ENCODE data around the gene KCNQ1. TPM values are rescaled to one million over a fixed set of nuclear protein-coding genes. Genes with fewer than 3 reads are reported as not detected.

The KCNQ1 gene
- polyA plus RNA-seq, 1 donor from 2014 or later: not detected

- H3K9ac ChIP-seq (ENCODE audit: low read length): no peak overlapping the region
- no peaks in the 10 kb centered on the region for H3K9me3 ChIP-seq (ENCODE audit: low read length)
- no peak overlapping the region for H3K4me2 ChIP-seq (ENCODE audit: low read length)
- H3K27me3 ChIP-seq (ENCODE audit: insufficient read depth, low read depth, low read length): no peaks in the 10 kb centered on the region
- H3F3A ChIP-seq (ENCODE audit: insufficient read depth, low read length, poor library complexity, severe bottlenecking): no peaks in the 10 kb centered on the region
- no peak overlapping the region for H3K27ac ChIP-seq (ENCODE audit: low read length)
- no peaks in the 10 kb centered on the region for H3K9me2 ChIP-seq (ENCODE audit: insufficient read depth, low read length)
- H2AFZ ChIP-seq (ENCODE audit: low read depth, low read length): no peak overlapping the region
- H3K79me2 ChIP-seq (replicated peaks; ENCODE audit: insufficient read depth, low read length): no peaks in the 10 kb centered on the region
- no peak overlapping the region for H3K4me3 ChIP-seq (ENCODE audit: low read length)
- H4K20me1 ChIP-seq (ENCODE audit: insufficient read depth): no peaks in the 10 kb centered on the region
- TF ChIP-seq POLR2AphosphoS5 (IDR thresholded peaks at IDR 0.05) (no peak), MXI1 (conservative IDR thresholded peaks at IDR 0.05; ENCODE audit: poor library complexity, severe bottlenecking) (no peak), EP300 (conservative IDR thresholded peaks at IDR 0.05; ENCODE audit: poor library complexity, severe bottlenecking) (no peak), REST (IDR thresholded peaks at IDR 0.05; ENCODE audit: borderline replicate concordance) (no peak), CTCF (IDR thresholded peaks at IDR 0.05; ENCODE audit: poor library complexity, severe bottlenecking) (no peak), EZH2 (IDR thresholded peaks at IDR 0.05; ENCODE audit: borderline replicate concordance, insufficient read depth, low read length, poor library complexity, severe bottlenecking) (no peak), RAD21 (conservative IDR thresholded peaks at IDR 0.05) (no peak), SMC3 (conservative IDR thresholded peaks at IDR 0.05; ENCODE audit: poor library complexity) (no peak), TAF1 (IDR thresholded peaks at IDR 0.05; ENCODE audit: low read depth) (no peak)
- no peaks in the 10 kb centered on the region for H3K36me3 ChIP-seq (ENCODE audit: insufficient read depth, low read length)
Observed at GRCh38 chr11:2586793-2587131, 142.0 kb downstream of the KCNQ1 start.

GRCh38 chr11:2587132-2587930 lies 142.5 kb downstream of the KCNQ1 start:
- H3K27me3 ChIP-seq (ENCODE audit: insufficient read depth, low read depth, low read length): no peaks in the 10 kb centered on the region
- H3K27ac ChIP-seq (ENCODE audit: low read length): no peak overlapping the region

More at GRCh38 chr11:2587132-2587930, 142.5 kb downstream of the KCNQ1 start:
- no peaks in the 10 kb centered on the region for H3K79me2 ChIP-seq (replicated peaks; ENCODE audit: insufficient read depth, low read length)
- H4K20me1 ChIP-seq (ENCODE audit: insufficient read depth): no peaks in the 10 kb centered on the region
- H3K9ac ChIP-seq (ENCODE audit: low read length): no peak overlapping the region
- H3F3A ChIP-seq (ENCODE audit: insufficient read depth, low read length, poor library complexity, severe bottlenecking): no peaks in the 10 kb centered on the region
- H3K36me3 ChIP-seq (ENCODE audit: insufficient read depth, low read length): no peaks in the 10 kb centered on the region
- TF ChIP-seq REST (IDR thresholded peaks at IDR 0.05; ENCODE audit: borderline replicate concordance) (no peak), TAF1 (IDR thresholded peaks at IDR 0.05; ENCODE audit: low read depth) (no peak), RAD21 (conservative IDR thresholded peaks at IDR 0.05) (no peak), EZH2 (IDR thresholded peaks at IDR 0.05; ENCODE audit: borderline replicate concordance, insufficient read depth, low read length, poor library complexity, severe bottlenecking) (no peak), SMC3 (conservative IDR thresholded peaks at IDR 0.05; ENCODE audit: poor library complexity) (no peak), POLR2AphosphoS5 (IDR thresholded peaks at IDR 0.05) (no peak), MXI1 (conservative IDR thresholded peaks at IDR 0.05; ENCODE audit: poor library complexity, severe bottlenecking) (no peak), CTCF (IDR thresholded peaks at IDR 0.05; ENCODE audit: poor library complexity, severe bottlenecking) (no peak), EP300 (conservative IDR thresholded peaks at IDR 0.05; ENCODE audit: poor library complexity, severe bottlenecking) (no peak)
- H3K9me3 ChIP-seq (ENCODE audit: low read length): no peaks in the 10 kb centered on the region
- H2AFZ ChIP-seq (ENCODE audit: low read depth, low read length): no peak overlapping the region
- no peak overlapping the region for H3K4me3 ChIP-seq (ENCODE audit: low read length)
- H3K4me2 ChIP-seq (ENCODE audit: low read length): no peak overlapping the region
- no peaks in the 10 kb centered on the region for H3K9me2 ChIP-seq (ENCODE audit: insufficient read depth, low read length)

Measured in neural cell (in vitro differentiated cells).